HepG2 (cell line): ENCODE measurements around the gene IFNA7. TPM values are rescaled to one million over a fixed set of nuclear protein-coding genes. Genes with fewer than 3 reads are reported as not detected.
"Not testable (repeated sequence)": the region's sequence is repeated elsewhere in the genome, so short reads cannot be mapped to it uniquely, and the experiment has no call there.

ENCODE experiments used
- ATAC-seq: fragments of 200-7000 bp; cut with Tn5 transposase; 3 replicates; pipeline ENCODE4 v1.9.1; 2020; ENCODE audit warnings: mild to moderate bottlenecking, moderate library complexity
- BruUV-seq: library from RNA; stranded (reverse); fragments of 400-500 nt; replicated peaks from 2 replicates; lab custom pipeline; 2021; lab: Mats Ljungman, UMichigan
- CTCF ChIA-PET: fragments of 300-600 bp; formaldehyde crosslinking; extraction: SDS; loops from one replicate; lab custom pipeline; 2021; ENCODE audit warnings: low total read pairs, inconsistent platforms, low intra/inter-chr PET ratio; lab: Yijun Ruan, JAX
- POLR2A ChIA-PET: fragments of 350-600 bp; sonication (Branson Sonifier 250); formaldehyde crosslinking; loops from one replicate; lab custom pipeline; 2020; ENCODE audit warnings: antibody characterized with exemption, inconsistent platforms; lab: Yijun Ruan, JAX
- DNase-seq: peaks from one replicate; pipeline ENCODE4 v3.0.0-alpha.2; 2015; ENCODE audit warnings: low spot score
- FAIRE-seq: peaks from 3 replicates; lab custom pipeline; 2011; peaks lifted over from hg19 to GRCh38; lab: Jason Lieb, UNC
- H2AFZ ChIP-seq: one replicate; pipeline ENCODE4 v1.6.1; 2011; ENCODE audit warnings: low read length, inconsistent platforms
- H3K27ac ChIP-seq: fragments of 300-600 bp; 3 replicates; pipeline ENCODE4 v1.8.0; 2011; ENCODE audit warnings: mixed run types, mild to moderate bottlenecking, mixed read lengths, low read length, inconsistent platforms; ENCODE audit not compliant: insufficient read depth; ENCODE audit errors: extremely low read length
- H3K27me3 ChIP-seq, 2 experiments: fragments of 200-600 bp in 1 of 2; 2 replicates in 1 of 2; 3 replicates in 1 of 2; pipeline versions ENCODE4 v1.6.0 to v1.8.0; 2011; ENCODE audit warnings: low read length in 2 of 2, mild to moderate bottlenecking in 2 of 2, moderate library complexity in 2 of 2, inconsistent platforms in 1 of 2; ENCODE audit not compliant: insufficient read depth in 2 of 2, control insufficient read depth in 1 of 2
- H3K36me3 ChIP-seq, 2 experiments: fragments of 200-600 bp in 1 of 2; replicated peaks in 1 of 2; 2 replicates in 1 of 2; 3 replicates in 1 of 2; pipeline versions ENCODE4 v1.5.1 to v1.8.0; 2011; ENCODE audit warnings: low read length in 2 of 2, inconsistent platforms in 1 of 2; ENCODE audit not compliant: insufficient read depth in 2 of 2, control insufficient read depth in 1 of 2
- H3K4me1 ChIP-seq: 2 replicates; pipeline ENCODE4 v1.5.1; 2012; ENCODE audit warnings: low read length, inconsistent platforms; ENCODE audit not compliant: insufficient read depth
- H3K4me2 ChIP-seq: 2 replicates; pipeline ENCODE4 v1.6.0; 2011; ENCODE audit warnings: low read depth, low read length, inconsistent platforms
- H3K4me3 ChIP-seq, 3 experiments: fragments of 200-600 bp in 1 of 3; sonication (generic), shearing (Covaris generic) in 1 of 3; replicated peaks in 1 of 3; 2 replicates each; pipeline ENCODE4 v1.5.1; 2011 to 2016; ENCODE audit warnings: low read length in 3 of 3, inconsistent platforms in 2 of 3, low read depth in 2 of 3, mild to moderate bottlenecking in 2 of 3, control low read depth in 1 of 3, mixed read lengths in 1 of 3; ENCODE audit not compliant: insufficient read depth in 1 of 3
- H3K79me2 ChIP-seq: one replicate; pipeline ENCODE4 v1.6.1; 2011; ENCODE audit warnings: low read length, inconsistent platforms; ENCODE audit not compliant: insufficient read depth
- H3K9ac ChIP-seq: 2 replicates; pipeline ENCODE4 v1.6.0; 2011; ENCODE audit warnings: mild to moderate bottlenecking, low read depth, low read length, inconsistent platforms; ENCODE audit not compliant: insufficient read depth
- H3K9me3 ChIP-seq: 2 replicates; pipeline ENCODE4 v1.5.1; 2012; ENCODE audit warnings: mild to moderate bottlenecking, low read length
- H4K20me1 ChIP-seq: 2 replicates; pipeline ENCODE4 v1.6.0; 2011; ENCODE audit warnings: inconsistent platforms, mild to moderate bottlenecking, low read length, moderate library complexity; ENCODE audit not compliant: insufficient read depth
- ARNTL ChIP-seq: sonication (generic); formaldehyde crosslinking; IDR thresholded peaks from 2 replicates; pipeline ENCODE4 v1.4.0; 2020; ENCODE audit warnings: mild to moderate bottlenecking, missing genetic modification reagents
- CEBPZ ChIP-seq: IDR thresholded peaks from 2 replicates; pipeline ENCODE4 v1.6.1; 2012; ENCODE audit warnings: low read length, improper control_type of control experiment
- CTCF ChIP-seq: sonication (generic); formaldehyde crosslinking; IDR thresholded peaks from 2 replicates; pipeline ENCODE4 v1.5.0; 2020; ENCODE audit warnings: mild to moderate bottlenecking, missing genetic modification reagents, moderate library complexity
- FOXO4 ChIP-seq: sonication (generic); formaldehyde crosslinking; conservative IDR thresholded peaks from 2 replicates; pipeline ENCODE4 v1.8.1; 2023; ENCODE audit warnings: missing genetic modification reagents
- STAG1 ChIP-seq: sonication (generic); formaldehyde crosslinking; IDR thresholded peaks from 2 replicates; pipeline ENCODE4 v1.4.0; 2020; ENCODE audit warnings: missing genetic modification reagents
- TFAP4 ChIP-seq: sonication (generic); IDR thresholded peaks from 2 replicates; pipeline ENCODE4 v1.6.1; 2016; ENCODE audit warnings: low read depth, borderline replicate concordance
- TFDP1 ChIP-seq: IDR thresholded peaks from 2 replicates; pipeline ENCODE4 v1.6.1; 2016; ENCODE audit warnings: missing compliant biosample characterization, missing genetic modification reagents, borderline replicate concordance
- WGBS: methylation state at CpG from one replicate; pipeline ENCODE4 v1.1.6; 2017; ENCODE audit warnings: low lambda C conversion rate; 5-methylcytosine and 5-hydroxymethylcytosine counted together
- in situ Hi-C: cut with HindIII; loops from 2 replicates; pipeline ENCODE4 v1.10.0; 2017; ENCODE audit warnings: low pct_unique_long_range_greater_than_20kb; ENCODE audit not compliant: extremely low pct_ligation_motif_present
- intact Hi-C: fragments of 100-400 bp; cut with micrococcal nuclease; formaldehyde crosslinking; loops from one replicate; pipeline ENCODE4 v1.10.0; 2022; ENCODE audit not compliant: unreplicated experiment
- polyA plus RNA-seq, 8 experiments: library from polyadenylated mRNA; depleted of rRNA in 3 of 8; stranded (reverse) in 7 of 8; unstranded in 1 of 8; fragments of >200 nt; fragmentation: Illumina TruSeq in 4 of 8; extraction: Trizol in 4 of 8; gene quantifications; 2 replicates each; pipeline versions ENCODE4 v1.2.1 to v1.2.3, GENCODE V29; 2011 to 2016; ENCODE audit warnings: low read depth in 4 of 8, missing spikeins in 1 of 8, mixed read lengths in 1 of 8; ENCODE audit not compliant: insufficient read depth in 1 of 8
- total RNA-seq, 5 experiments: library from RNA; depleted of rRNA; stranded (reverse); fragments of >200 nt; fragmentation: Illumina TruSeq; extraction: Trizol; gene quantifications; 2 replicates each; pipeline ENCODE4 v1.2.3, GENCODE V29; 2016; ENCODE audit warnings: low read depth in 1 of 5

Gene IFNA7
- total and polyA plus RNA-seq, 2 of the 13 experiments (the other 11 are each of a cell fraction or from before 2014, with no cell fraction given), result not detected

GRCh38 chr9:21182810-21183736 is 18.9 kb downstream of the IFNA7 start:
- H3K4me2 ChIP-seq, H3K9me3 ChIP-seq, H2AFZ ChIP-seq, DNase-seq, POLR2A ChIA-PET, H3K27me3 ChIP-seq, H3K79me2 ChIP-seq, intact Hi-C loops, H4K20me1 ChIP-seq, H3K4me3 ChIP-seq, BruUV-seq, H3K4me1 ChIP-seq, H3K27ac ChIP-seq, CTCF ChIA-PET, H3K9ac ChIP-seq, H3K36me3 ChIP-seq: not testable (repeated sequence)
- ATAC-seq, result peak; percentile 84
- FAIRE-seq, result peak; percentile 72
- peak; percentile 54 for TF ChIP-seq CTCF (CRISPR knock-in tag)
- peak; percentile 22 for TF ChIP-seq STAG1
- in situ Hi-C loops, result loop anchor here (25.0 kb wide), 1 partner anchor 604 kb away; no protein-coding TSS in a partner anchor
- WGBS, result 5% methylated on average over 4 of the region's 4 CpGs

- Histone ChIP-seq H3K4me3 (no peak overlapping the region), H3K4me2 (no peak overlapping the region), H2AFZ (no peak overlapping the region), H3K9ac (no peak overlapping the region), H3K9me3 (no peaks in the 10 kb centered on the region), H3K27ac (no peak overlapping the region), H4K20me1 (no peaks in the 10 kb centered on the region), H3K27me3 (no peaks in the 10 kb centered on the region), H3K36me3 (no peaks in the 10 kb centered on the region)
- in situ Hi-C loops, result loop anchor here (25.0 kb wide), 1 partner anchor 613 kb away; no protein-coding TSS in a partner anchor
- BruUV-seq, result no TSS peak
- no peak for DNase-seq
- CTCF ChIA-PET, result no interaction called here
- TF ChIP-seq FOXO4 (CRISPR knock-in tag), result no peak
- no peak for TF ChIP-seq ARNTL (CRISPR knock-in tag)
- no peak for TF ChIP-seq TFAP4
- no peak for TF ChIP-seq TFDP1 (CRISPR knock-in tag)
- TF ChIP-seq CEBPZ, result no peak
- TF ChIP-seq, all 625 proteins: peak for 0
- H3K4me1 ChIP-seq, result no peaks in the 10 kb centered on the region
- no peak for FAIRE-seq
- H3K79me2 ChIP-seq, result no peaks in the 10 kb centered on the region
- WGBS, result 32% methylated on average over 2 of the region's 2 CpGs
- POLR2A ChIA-PET, result no interaction called here
- intact Hi-C loops, result no loop called here
- ATAC-seq, result no peak
Measured at GRCh38 chr9:21174671-21175070, 27.3 kb downstream of the IFNA7 start.
